Astrocyte of the spinal cord (primary cell): ENCODE data around the gene WDR53.
A peak's percentile ranks its signal among the peaks of the same experiment; 100 is the strongest.
"Not testable (repeated sequence)": the region's sequence is repeated elsewhere in the genome, so short reads cannot be mapped to it uniquely, and the experiment has no call there.

Source experiments
- DNase-seq: peaks from one replicate; pipeline ENCODE4 v3.0.0; 2011; ENCODE audit warnings: low read depth, low spot score
- H3K4me3 ChIP-seq: 2 replicates; pipeline ENCODE4 v1.5.1; 2011; ENCODE audit warnings: low read depth, mild to moderate bottlenecking, low read length, moderate library complexity
- CTCF ChIP-seq: IDR thresholded peaks from 2 replicates; pipeline ENCODE4 v1.5.1; 2012; ENCODE audit warnings: low read depth, mild to moderate bottlenecking, low read length, inconsistent platforms
- in situ Hi-C: cut with HindIII; loops from 2 replicates; pipeline ENCODE4 v1.10.0; 2017; ENCODE audit warnings: low sequenced_read_pairs

WDR53 gene

GRCh38 chr3:196568246-196569002 lies at the start of gene WDR53, which contains the start of gene FBXO45:
Gene WDR53, minus strand, starts transcription at chr3:196568554. Its CDS starts 7,079 bp downstream, at chr3:196561475.
Gene FBXO45, plus strand, starts transcription at chr3:196568660. Its CDS starts 325 bp downstream, at chr3:196568985.
- in situ Hi-C loops: no loop called here
- H3K4me3 ChIP-seq: peak within 1 kb of the TSS; percentile 97
- no peak for TF ChIP-seq CTCF
- DNase-seq: peak; percentile 95

GRCh38 chr3:196617256-196617655 lies 48.9 kb upstream of the WDR53 start:
- in situ Hi-C loops: no loop called here
- no peak for DNase-seq
- H3K4me3 ChIP-seq: no peak overlapping the region
- TF ChIP-seq CTCF: no peak

DNA sequence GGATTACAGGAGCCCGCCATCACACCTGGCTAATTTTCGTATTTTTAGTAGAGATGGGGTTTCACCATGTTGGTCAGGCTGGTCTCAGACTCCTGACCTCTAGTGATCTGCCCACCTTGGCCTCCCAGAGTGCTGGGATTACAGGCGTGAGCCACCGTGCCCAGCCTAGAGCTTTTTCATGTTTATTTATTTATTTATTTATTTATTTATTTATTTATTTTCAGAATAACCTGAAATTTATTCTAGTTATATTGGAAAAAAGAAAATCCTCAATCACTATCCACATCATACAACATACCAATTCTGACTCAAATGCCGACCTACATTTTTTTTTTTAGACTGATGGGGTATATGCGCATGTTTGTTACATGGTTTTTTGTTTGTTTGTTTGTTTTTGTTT lies 46.9 kb upstream of the WDR53 start:
- in situ Hi-C loops, DNase-seq: not testable (repeated sequence)

GRCh38 chr3:196611761-196612483 lies 43.6 kb upstream of the WDR53 start:
- no peak overlapping the region for H3K4me3 ChIP-seq
- DNase-seq: no peak
- in situ Hi-C loops: no loop called here
- no peak for TF ChIP-seq CTCF

More for the DNA sequence above, 46.9 kb upstream of the WDR53 start:
- not testable (repeated sequence) for H3K4me3 ChIP-seq

GRCh38 chr3:196609805-196610515 lies 41.6 kb upstream of the WDR53 start:
- no peak for TF ChIP-seq CTCF
- no peak for DNase-seq
- H3K4me3 ChIP-seq: no peak overlapping the region
- in situ Hi-C loops: no loop called here

- no peak overlapping the region for H3K4me3 ChIP-seq
- peak; percentile 76 for DNase-seq
- in situ Hi-C loops: no loop called here
- peak; percentile 83 for TF ChIP-seq CTCF
These were observed 41.0 kb upstream of the WDR53 start for GRCh38 chr3:196609343-196609775.
